WTC11 (cell line): ENCODE data around the gene TAB3.

Experiments used
- ESRRA ChIP-seq: sonication (generic); formaldehyde crosslinking; IDR thresholded peaks from 2 replicates; pipeline ENCODE4 v1.8.1; 2022; ENCODE audit warnings: mild to moderate bottlenecking, missing genetic modification reagents, borderline replicate concordance
- ZSCAN18 ChIP-seq: fragments of 250-450 bp; sonication (Bioruptor Pico); IDR thresholded peaks from 2 replicates; pipeline ENCODE4 v2.1.2; 2022; ENCODE audit warnings: mild to moderate bottlenecking, moderate library complexity
- TF ChIP-seq, protein P1 (sequence below): fragments of 200-600 bp; IDR thresholded peaks from 2 replicates; pipeline ENCODE4 v1.8.0; 2022; ENCODE audit warnings: antibody characterized with exemption
- TF ChIP-seq, protein P2 (sequence below): sonication (generic); formaldehyde crosslinking; IDR thresholded peaks from 2 replicates; pipeline ENCODE4 v1.8.1; 2022; ENCODE audit warnings: missing genetic modification reagents, borderline replicate concordance
- TF ChIP-seq, protein P3 (sequence below): sonication (generic); formaldehyde crosslinking; IDR thresholded peaks from 2 replicates; pipeline ENCODE4 v1.8.1; 2022; ENCODE audit warnings: mild to moderate bottlenecking, moderate library complexity, missing genetic modification reagents

DNA sequence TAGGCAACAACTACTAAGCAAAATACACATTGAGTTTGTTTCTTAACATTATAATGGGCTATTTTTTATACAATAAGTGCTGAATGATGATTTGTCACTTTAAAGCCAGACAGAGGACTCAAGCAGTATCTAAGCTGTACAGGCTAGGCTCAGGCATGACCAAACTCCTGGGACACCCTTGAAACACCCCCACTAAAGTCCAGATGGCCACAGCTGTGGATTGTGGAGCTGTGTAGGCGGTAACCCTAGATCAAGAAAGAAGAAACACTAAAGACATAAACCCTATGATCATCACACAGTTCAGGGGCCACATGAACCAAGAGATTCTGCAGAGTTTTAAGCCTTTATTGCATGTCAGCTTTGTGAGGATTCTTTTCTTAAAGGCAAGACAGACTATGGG, 25.1 kb downstream of the TAB3 start:
- TF ChIP-seq, protein P1, sequence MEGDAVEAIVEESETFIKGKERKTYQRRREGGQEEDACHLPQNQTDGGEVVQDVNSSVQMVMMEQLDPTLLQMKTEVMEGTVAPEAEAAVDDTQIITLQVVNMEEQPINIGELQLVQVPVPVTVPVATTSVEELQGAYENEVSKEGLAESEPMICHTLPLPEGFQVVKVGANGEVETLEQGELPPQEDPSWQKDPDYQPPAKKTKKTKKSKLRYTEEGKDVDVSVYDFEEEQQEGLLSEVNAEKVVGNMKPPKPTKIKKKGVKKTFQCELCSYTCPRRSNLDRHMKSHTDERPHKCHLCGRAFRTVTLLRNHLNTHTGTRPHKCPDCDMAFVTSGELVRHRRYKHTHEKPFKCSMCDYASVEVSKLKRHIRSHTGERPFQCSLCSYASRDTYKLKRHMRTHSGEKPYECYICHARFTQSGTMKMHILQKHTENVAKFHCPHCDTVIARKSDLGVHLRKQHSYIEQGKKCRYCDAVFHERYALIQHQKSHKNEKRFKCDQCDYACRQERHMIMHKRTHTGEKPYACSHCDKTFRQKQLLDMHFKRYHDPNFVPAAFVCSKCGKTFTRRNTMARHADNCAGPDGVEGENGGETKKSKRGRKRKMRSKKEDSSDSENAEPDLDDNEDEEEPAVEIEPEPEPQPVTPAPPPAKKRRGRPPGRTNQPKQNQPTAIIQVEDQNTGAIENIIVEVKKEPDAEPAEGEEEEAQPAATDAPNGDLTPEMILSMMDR: no peak
- TF ChIP-seq, protein P2, sequence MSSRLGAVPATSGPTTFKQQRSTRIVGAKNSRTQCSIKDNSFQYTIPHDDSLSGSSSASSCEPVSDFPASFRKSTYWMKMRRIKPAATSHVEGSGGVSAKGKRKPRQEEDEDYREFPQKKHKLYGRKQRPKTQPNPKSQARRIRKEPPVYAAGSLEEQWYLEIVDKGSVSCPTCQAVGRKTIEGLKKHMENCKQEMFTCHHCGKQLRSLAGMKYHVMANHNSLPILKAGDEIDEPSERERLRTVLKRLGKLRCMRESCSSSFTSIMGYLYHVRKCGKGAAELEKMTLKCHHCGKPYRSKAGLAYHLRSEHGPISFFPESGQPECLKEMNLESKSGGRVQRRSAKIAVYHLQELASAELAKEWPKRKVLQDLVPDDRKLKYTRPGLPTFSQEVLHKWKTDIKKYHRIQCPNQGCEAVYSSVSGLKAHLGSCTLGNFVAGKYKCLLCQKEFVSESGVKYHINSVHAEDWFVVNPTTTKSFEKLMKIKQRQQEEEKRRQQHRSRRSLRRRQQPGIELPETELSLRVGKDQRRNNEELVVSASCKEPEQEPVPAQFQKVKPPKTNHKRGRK (CRISPR knock-in tag): no peak
- TF ChIP-seq ZSCAN18 (CRISPR knock-in tag) (no peak), ESRRA (CRISPR knock-in tag) (no peak)
- TF ChIP-seq, protein P3, sequence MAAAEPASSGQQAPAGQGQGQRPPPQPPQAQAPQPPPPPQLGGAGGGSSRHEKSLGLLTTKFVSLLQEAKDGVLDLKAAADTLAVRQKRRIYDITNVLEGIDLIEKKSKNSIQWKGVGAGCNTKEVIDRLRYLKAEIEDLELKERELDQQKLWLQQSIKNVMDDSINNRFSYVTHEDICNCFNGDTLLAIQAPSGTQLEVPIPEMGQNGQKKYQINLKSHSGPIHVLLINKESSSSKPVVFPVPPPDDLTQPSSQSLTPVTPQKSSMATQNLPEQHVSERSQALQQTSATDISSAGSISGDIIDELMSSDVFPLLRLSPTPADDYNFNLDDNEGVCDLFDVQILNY (CRISPR knock-in tag): no peak
